HUDEP-2 (cell line): ENCODE data around the gene SERTAD1.
"Not testable (repeated sequence)": the region's sequence is repeated elsewhere in the genome, so short reads cannot be mapped to it uniquely, and the experiment has no call there.

Source experiments
- DNase-seq, 76 experiments: peaks; one replicate each; lab custom pipeline; 2025; ENCODE audit not compliant: unreplicated experiment in 76 of 76; lab: John Stamatoyannopoulos, UW

SERTAD1 gene

DNA sequence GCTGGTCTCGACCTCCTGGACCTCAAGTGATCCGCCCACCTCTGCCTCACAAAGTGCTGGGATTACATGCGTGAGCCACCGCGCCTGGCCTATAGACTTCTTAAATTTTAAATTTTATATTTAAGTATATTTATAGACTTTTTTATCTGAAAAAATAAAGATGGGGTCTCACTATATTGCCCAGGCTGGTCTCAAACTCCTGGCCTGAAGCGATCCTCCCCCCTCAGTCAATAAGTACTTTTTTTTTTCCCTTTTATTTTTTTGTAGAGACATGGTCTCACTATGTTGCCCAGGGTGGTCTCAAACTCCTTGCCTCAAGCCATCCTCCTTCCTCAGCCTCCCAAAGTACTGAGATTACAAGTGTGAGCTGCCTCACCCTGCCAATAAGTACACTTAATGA is 1.9 kb downstream of the SERTAD1 start:
- no peak for DNase-seq

GRCh38 chr19:40422748-40423566 is 2.8 kb downstream of the SERTAD1 start:
- no peak for DNase-seq

GRCh38 chr19:40421993-40422747 is 3.6 kb downstream of the SERTAD1 start:
- DNase-seq, result peak in 7 of 76 experiments; percentile 17 to 43 (median 31)

DNA sequence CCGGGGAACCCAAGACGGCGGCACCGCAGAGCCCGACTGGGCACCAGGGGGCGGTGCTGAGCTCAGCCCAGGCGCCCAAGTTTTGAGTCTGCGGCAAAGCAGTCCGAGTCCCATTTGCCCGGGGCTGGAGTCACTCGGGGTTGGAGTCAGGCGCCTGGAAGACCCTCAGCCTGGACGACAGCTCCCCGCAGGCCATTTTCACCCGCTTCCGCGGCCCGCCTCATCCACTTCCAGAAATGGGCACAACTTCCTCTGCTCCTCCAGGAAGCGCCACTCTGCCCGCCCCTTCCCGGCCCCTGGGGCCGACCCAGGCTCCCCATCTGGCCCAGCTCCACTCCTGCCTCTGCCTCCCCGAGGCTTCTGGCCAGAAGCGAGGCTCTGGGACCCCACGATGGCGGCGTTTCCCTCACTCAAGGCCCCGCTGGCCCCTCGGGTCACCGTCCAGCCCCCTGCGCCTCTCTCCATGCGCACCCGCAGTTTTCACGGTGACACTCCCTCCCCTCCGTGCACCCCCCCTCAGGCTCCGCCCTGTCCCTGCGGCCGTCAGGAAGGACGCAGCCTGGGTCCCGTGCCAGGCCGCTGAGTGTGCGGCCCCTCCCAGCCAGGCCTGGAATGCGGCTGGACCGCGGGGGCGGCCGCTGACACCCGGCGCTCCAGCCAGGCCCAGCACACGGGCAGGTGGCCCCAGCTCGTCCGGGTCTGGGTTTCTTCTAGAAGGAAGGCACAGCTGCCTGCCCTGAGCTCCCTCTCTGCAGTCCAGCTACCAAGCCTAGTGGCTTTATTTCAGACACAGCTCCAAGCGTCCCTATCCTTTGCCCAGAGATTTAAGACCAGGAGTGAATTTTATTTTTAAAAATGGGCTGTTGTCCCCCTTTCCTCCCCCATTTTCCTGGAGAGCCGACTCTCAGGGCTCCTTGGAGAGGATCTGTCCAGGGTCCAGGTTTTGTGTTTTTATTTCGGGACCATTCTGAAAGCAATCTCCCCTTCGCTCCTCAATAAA is 4.7 kb downstream of the SERTAD1 start:
- DNase-seq, result peak in 74 of 76 experiments; percentile 52 to 100 (median 86)

- no peak for DNase-seq
Observed at GRCh38 chr19:40420451-40420765, 5.4 kb downstream of the SERTAD1 start.

- DNase-seq, result no peak
Observed at GRCh38 chr19:40419780-40420179, 6.0 kb downstream of the SERTAD1 start.

- no peak for DNase-seq
Observed at GRCh38 chr19:40419066-40419612, 6.7 kb downstream of the SERTAD1 start.

- no peak for DNase-seq
Observed at GRCh38 chr19:40418040-40418439, 7.8 kb downstream of the SERTAD1 start.

GRCh38 chr19:40417643-40417981 is 8.2 kb downstream of the SERTAD1 start:
- no peak for DNase-seq

- DNase-seq, result peak in 13 of 76 experiments; percentile 14 to 45 (median 29)
Observed at GRCh38 chr19:40416918-40417642, 8.7 kb downstream of the SERTAD1 start.

- no peak for DNase-seq
Observed at GRCh38 chr19:40415768-40416167, 10.0 kb downstream of the SERTAD1 start.

- DNase-seq, result no peak
Observed at GRCh38 chr19:40414542-40415535, 11.0 kb downstream of the SERTAD1 start.

DNA sequence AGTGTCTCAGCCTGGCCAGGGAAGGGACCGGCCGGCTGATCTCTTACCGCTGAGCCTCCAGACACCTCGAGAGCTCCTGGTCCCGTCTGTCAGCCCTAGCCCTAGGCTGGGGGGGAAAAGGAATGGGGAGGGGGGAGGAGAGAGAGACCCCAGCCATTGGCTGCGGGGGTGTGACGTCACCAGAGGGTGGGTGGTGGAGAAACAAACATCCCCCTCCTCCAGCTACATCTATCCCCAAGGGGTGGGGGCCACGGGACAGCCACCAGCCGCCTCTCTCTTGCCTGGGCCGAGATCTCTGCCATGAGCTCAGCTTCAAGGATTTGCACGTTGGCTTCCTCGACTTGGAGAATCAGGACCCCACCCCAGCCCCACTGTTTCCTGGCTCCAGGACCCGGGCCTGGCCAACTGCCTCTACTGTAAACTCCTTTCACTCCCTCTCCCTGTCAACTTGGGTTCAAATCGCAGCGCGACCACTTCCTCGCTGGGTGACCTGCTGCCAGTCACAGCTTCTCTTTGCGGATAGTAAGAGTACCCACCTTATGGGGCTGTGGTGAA is 12.4 kb downstream of the SERTAD1 start, which contains the start of gene PRX:
PRX (minus strand) TSS at position 88 of the 555 bp plus-strand sequence. CDS start 5,446 bp downstream, outside the sequence.
- no peak for DNase-seq

GRCh38 chr19:40412866-40413265 is 12.9 kb downstream of the SERTAD1 start:
- no peak for DNase-seq

- DNase-seq, result no peak
Observed at GRCh38 chr19:40411958-40412499, 13.8 kb downstream of the SERTAD1 start.

GRCh38 chr19:40411125-40411842 is 14.5 kb downstream of the SERTAD1 start:
- DNase-seq, result no peak

GRCh38 chr19:40410030-40410389 is 15.8 kb downstream of the SERTAD1 start:
- DNase-seq, result no peak

- DNase-seq, result not testable (repeated sequence)
Observed at GRCh38 chr19:40408598-40408925, 17.2 kb downstream of the SERTAD1 start.
